ENCODE measurements around the gene GGA1. TPM values are rescaled to one million over a fixed set of nuclear protein-coding genes. Genes with fewer than 3 reads are reported as not detected.
"Not testable (repeated sequence)": the region's sequence is repeated elsewhere in the genome, so short reads cannot be mapped to it uniquely, and the experiment has no call there.

Gene GGA1
- total RNA-seq, 1 donor from 2014 or later: 28.4 TPM

DNA sequence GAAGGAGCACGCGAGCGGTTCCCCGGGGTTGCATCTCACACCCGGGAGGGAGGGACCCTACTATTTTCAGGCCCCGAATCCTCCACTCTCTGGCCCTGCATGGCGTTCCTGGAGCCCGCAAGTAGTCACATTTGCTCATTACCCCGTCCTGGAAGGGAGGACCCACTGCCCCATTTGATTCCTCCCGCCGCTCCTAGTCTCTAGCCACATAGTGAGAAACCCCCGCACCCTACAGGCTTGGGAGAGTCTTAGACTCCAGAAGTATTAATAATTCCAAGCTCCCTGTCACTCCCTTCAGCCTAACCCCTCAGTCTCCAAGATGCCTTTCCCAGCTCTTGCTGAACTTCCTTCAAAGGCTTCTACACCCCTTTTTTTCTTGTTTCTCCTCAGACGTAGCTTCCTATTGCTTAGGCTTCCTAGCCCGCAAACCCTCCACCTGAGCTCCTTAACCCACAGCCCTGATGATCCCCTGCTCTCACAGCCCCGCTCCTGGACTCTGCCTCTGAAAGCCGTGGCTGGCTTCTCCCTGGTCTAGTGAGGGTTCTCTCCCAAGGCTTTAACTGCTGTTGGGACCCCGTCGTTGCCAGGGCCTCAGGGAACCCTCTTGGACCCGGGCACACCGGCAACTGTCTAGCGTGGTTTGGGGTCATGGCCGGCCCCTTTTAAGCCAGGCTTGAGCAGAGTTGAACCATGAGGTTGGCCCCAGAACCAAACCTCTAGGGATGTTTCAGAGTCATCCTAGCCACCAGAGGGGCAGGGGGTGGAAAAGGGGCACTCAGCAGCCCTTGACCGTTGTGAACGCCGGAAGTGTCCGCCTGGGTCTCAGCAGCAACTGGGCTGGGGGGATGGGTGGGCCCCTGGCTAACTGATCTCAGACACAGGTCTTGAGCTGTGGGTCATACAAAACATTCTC lies 862 bp downstream of the GGA1 start:
- ATAC-seq: no peak

DNA sequence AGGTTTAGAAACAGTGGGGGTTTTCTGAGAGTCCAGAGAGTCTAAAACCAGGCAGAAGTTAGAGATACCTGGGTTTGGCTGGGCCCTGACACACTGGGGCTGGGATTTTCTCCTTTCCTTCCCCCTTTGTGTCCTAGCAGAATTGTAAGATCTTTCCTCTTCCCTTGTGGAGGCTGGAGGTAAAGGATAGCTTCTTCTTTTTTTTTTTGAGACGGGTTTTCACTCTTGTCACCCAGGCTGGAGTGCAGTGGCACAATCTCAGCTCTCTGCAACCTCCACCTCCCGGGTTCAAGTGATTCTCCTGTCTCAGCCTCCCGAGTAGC lies 1.5 kb downstream of the GGA1 start:
- ATAC-seq: not testable (repeated sequence)

DNA sequence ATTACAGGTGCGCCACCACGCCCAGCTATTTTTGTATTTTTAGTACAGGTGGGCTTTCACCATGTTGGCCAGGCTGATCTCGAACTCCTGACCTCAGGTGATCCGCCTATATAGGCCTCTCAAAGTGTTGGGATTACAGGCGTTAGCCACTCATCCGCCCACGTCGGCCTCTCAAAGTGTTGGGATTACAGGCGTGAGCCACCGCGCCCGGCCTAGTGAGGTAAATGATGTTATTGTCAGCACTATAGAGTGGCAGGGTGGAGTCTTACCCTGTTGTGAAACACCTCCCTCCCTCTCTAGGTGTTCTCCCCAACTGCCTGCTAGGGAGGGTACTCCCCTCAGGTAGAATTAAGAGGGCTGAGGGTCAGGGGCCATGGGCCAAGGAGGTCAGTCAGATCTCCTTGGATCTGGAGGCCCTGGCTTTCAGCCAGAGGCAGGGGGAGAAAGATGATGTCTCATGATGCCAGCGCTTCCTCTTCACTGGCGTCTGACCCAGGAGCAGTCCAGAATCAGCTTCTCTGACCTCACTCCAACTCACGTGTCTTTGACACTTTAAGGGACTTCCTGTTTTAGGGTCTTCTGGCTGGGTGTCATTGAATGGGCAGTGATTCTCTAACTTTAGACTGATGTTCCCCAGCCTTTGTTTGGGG lies 2.0 kb downstream of the GGA1 start:
- peak; percentile 39 for ATAC-seq

DNA sequence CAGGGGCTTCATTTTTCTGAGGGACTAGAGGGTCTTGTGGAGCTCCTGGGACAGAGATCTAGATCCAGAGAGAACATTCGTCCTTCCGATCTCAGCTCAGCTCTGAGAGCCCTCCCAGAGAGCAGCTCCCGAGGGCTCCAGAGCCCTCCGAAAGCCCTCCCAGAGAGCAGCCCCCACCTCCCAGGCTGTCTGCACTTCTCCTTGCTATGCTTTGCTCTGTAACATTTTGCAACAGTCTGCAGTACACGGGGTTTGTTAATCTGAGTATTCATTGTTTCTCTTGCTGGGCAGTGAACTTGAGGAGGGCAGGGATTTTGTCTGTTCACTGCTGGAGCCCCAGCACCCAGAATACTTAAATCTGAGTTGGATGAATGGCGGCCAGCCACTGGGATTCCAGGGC lies 2.6 kb downstream of the GGA1 start:
- ATAC-seq: no peak

DNA sequence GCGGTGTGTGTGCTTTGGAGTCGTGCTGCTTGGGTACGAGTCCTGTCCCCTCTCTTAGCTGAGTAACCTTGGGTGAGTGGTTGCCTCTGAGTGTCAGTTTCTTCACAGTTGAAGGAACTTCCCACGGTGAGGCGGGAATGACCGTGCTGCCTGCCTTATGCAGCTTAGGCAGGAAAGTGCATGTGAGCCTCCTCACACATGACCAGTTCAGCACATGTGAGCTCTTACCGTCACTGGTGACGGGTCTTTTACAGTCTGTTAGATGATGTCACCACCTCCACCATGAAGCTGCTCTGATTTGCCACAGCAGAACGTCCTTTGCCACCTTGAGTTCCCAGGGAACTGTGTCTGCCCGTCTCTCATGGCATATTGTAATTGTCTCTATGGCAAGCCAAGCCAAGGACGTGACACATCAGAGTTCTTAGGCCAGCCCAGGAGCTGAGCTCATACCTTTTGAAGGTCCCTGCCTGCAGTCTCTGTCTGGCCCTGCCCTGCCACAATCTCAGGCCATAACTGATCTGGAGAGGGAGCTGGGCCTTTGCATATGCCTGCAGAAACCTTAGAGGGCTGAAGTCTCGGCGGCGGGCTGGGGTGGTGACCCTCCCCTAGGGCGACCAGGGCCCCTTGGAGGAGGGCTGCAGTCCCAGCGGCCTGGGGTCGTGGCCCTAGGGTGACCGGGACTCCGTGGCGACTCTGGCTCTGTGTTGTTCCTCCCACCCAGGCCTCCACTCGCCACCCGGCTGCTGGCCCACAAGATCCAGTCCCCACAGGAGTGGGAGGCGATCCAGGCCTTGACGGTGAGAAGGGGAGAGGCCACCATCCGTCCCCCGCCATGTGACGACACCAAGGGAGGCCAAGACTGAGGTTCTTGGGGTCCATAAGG lies 7.8 kb downstream of the GGA1 start:
- peak; percentile 14 for ATAC-seq

DNA sequence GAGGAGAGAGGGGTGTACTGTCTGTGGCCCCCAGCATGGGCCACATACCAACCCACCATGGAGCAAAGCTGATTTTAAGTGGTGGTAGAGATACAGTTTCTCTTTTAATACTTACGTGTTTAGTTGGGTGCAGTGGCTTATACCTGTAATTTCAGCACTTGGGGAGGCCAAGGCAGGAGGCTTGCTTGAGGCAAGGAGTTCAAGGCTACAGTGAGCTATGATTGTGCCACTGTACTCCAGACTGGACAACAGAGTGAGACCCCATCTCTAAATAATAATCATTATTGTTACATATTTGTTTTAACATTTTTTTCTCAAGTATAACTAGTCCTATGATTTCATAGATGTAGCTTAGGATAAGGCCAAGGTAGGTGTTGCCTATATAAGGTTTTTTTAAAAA lies 8.8 kb downstream of the GGA1 start:
- ATAC-seq: no peak

DNA sequence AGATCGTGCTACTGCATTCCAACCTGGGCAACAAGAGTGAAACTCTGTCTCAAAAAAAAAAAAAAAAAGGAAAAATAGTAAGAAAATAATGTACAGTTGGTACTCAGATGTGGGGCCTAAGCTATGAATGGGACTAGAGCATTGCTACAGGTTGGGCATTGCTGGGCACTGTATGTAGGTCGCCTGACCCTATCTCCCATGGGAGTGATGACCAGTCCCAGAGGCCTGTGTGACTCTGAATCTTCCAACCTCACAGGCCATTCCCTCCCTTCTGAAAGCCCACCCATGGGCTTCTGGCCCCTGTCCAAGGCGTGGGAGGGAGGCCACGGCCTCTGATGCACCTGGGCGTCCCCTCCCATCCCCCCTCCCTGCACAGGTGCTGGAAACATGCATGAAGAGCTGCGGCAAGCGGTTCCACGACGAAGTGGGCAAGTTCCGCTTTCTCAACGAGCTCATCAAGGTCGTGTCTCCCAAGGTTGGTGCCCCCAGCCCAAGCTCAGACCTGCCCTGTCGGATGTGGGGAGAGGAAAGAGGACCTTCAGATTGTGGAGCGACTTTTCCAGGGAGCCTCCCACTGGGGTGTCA lies 9.5 kb downstream of the GGA1 start:
- no peak for ATAC-seq

DNA sequence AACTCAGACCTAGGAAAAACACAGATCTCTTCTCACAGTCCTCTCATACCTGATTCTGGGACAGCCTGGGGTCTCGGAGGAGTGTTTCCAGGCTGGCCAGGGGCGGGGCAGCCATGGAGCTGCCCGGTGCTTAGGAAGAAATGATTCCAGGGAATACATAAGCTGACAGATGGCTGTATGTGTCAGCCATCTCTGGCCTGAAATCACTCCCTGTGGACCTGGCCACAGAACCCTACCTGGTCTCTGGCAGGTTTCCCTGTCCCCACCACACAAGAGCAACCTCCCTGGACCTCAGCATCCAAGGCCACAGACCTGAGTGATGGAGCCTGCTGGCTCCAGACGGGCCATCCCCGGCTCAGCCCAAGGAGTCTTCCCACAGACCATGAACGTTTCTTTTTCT lies 10.0 kb downstream of the GGA1 start:
- ATAC-seq: no peak

DNA sequence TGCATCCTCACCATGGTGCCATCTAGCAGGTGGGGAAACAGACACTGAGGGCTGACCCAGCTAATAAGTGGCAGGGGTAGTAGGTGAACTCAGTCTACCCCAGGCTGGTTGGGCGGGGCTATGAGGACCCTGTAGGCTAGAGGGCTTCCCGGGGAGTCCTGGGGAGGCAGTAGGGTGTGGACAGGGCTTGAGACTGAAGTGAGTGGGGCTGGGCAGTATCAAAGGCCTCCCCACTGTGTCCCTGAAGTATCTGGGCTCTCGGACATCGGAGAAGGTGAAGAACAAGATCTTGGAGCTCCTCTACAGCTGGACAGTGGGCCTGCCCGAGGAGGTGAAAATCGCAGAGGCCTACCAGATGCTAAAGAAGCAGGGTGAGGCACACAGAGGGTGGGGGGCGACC lies 11.4 kb downstream of the GGA1 start:
- no peak for ATAC-seq

DNA sequence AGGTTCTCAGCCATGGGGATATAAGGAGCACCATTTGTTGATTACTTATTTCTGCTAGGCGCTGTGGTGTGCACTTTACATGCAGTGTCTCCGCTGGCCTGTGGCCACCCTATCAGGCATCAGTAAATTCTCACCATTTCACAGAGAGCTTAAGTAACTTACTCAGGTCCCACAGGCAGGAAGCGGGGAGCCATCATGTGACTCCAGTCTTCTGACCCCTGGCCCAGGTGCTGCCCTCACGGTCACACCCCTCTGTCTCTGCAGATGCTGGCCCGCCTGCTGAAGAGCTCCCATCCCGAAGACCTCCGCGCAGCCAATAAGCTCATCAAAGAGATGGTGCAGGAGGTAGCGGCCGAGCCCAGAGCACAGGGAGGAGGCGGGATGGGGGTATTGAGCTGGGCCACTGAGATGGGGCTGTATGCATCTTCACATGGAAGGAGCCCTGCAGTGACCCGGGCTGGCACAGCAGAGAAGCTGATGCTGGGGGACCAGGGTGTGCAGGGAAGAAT lies 12.8 kb downstream of the GGA1 start:
- ATAC-seq: no peak

DNA sequence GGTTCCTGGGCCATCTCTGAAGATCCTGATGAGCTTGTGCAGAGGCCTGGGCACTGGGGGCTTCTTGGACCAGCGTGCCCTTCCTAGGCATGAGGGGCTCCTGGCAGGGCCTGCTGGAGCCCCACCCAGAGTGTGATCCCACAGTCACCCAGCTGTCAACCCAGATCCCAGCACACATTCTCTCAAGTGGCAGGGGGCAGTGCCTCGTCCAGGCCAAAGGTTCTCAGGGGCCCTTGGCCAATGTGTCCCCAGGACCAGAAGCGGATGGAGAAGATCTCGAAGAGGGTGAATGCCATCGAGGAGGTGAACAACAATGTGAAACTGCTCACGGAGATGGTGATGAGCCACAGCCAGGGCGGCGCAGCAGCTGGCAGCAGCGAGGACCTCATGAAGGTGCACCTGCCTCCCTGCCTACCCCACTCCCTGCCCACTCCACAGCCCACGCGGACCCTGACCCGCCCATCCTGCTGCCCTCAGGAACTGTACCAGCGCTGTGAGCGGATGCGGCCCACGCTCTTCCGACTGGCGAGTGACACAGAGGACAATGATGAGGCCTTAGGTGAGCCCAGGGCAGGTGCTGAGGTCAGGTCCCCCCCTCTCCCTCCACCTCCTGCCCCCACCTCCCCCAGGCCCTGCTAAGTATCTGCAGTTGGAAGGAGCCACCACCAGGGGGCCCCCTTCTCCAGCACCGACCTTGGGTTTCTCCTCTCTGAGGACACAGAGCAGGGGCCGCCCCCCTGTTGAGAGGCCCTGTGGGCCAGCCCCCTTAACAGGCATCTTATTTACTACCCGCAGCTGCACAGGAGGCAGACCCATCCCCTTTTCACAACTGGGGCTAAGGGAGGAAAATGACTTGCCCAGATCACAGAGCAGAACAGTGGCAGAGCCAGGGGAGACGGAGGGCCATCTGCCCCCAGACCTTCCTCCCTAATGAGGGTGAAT lies 14.7 kb downstream of the GGA1 start:
- ATAC-seq: peak; percentile 56

DNA sequence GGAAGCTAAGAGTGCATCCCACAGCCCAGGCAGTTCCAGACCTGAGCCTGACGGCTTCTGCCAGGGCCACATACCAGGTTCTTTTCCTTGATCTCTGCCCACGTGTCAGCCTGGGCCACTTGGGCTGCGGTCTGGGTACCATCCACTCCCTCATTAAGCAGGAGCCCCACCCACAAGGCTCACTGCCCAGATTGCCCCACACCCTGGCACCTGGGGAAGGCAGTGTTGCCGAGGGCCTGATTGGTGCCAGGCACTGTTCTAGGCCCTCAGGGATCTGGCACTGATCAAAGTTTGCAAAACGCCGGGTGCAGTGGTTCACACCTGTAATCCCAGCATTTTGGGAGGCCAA lies 15.4 kb downstream of the GGA1 start:
- ATAC-seq: peak; percentile 76

DNA sequence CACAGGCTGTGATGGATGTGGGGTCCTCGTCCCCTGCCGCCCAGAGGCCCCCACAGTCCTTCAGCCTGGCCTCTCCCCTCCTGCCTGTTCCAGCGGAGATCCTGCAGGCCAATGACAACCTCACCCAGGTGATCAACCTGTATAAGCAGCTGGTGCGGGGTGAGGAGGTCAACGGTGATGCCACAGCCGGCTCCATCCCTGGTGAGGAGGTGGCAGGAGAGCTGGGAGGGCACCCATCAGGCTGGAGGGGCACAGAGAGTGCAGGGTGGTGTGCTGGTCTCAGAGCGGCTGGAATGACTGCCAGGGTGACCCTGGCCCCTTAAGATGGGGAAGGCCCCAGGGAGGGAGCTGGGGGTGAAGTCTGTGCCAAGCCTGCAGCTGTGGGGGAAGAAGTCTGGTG lies 16.2 kb downstream of the GGA1 start:
- no peak for ATAC-seq

DNA sequence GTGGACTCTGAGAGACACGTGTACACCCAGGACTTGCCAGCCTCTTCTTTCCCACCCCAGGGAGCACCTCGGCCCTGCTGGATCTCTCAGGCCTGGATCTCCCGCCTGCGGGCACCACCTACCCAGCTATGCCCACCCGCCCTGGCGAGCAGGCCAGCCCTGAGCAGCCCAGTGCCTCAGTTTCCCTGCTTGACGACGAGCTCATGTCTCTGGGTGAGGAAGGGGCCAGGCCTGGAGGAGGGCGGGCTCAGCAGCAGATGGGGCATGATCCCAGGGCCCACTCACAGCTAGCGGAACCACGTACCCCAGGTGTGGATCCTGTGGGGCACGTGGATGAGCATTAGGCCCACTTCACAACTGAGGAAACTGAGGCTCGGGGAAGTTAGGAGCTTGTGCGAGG lies 17.1 kb downstream of the GGA1 start:
- peak; percentile 0 for ATAC-seq

DNA sequence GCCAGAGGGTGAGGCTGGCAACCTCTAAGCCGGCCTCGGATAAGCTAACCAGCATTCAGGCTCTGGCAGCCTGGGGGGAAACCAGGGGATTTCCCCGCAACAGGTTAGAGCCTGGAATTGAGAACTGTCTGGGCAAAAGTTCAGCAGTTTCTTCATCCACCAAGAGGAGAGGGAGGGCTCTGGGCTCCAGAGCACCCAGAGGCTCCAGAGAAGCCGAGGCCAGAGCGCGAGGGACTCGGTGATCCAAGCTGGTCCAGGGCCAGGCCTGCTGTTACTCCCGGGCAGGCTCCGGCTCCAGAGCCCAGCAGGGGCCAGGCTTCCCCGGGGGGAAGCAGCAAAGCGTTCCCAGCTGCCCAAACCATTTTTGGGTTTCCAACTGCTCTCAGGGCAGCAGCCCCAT lies 17.5 kb downstream of the GGA1 start:
- peak; percentile 34 for ATAC-seq

DNA sequence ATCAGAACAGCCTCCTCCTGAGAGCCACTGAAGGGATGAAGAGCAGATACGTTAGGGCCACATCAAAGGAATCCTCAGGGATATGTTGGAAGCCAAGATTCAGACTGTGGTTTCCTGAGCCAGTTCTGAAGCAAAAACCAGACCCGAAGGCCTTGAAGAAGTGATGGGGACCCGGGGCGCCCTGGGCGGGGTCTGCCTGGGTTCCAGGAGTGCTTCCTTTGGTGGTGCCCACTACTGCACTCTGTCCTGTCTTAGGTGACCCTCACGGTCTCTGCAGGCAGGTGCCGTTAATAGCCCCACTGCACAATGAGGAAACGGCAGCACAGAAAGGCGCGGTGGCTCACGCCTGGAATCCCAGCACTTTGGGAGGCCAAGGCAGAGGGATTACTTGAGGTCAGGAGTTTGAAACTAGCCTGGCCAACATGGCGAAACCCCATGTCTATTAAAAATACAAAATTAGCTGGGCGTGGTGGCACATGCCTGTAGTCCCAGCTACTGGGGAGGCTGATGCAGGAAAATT lies 18.0 kb downstream of the GGA1 start:
- no peak for ATAC-seq

DNA sequence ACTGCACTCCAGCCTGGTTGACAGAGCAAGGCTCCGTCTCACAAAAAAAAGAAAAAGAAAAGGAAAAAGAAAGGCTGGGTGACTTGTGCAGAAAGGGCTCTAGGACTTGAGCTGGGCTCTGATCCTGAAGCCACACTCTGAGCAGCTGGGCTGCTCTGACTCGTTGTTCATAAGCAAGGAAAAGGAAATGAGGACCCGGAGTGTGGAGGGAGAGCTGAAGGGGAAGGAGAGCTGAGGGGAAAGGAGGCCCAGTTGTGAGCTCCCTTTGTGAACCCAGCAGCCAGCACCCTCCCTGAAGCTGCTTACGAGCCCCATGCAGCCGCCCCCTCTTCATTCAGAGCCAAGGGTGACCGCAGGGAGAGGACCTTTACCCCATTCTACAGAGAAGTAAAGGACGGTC lies 18.5 kb downstream of the GGA1 start:
- no peak for ATAC-seq

DNA sequence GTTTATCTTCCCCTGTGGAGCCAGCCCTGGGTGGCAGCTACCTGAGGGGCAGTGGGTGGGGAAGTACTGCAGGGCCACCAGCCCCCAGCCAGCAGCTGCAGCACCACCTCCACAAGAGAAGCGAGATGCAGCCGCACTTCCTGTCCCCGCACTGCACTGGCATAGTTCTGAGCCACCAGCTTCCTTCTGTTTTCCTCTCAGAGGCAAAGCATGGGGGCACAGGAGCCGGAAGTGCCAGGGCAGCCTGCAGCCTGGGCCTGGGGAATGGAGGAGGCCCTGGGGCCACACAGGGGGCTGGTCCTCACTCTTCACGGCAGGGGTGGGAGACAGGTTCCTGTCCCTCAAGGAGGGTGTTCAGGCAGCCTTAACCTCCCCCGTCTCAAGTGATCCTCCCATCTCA lies 18.9 kb downstream of the GGA1 start:
- ATAC-seq: no peak

DNA sequence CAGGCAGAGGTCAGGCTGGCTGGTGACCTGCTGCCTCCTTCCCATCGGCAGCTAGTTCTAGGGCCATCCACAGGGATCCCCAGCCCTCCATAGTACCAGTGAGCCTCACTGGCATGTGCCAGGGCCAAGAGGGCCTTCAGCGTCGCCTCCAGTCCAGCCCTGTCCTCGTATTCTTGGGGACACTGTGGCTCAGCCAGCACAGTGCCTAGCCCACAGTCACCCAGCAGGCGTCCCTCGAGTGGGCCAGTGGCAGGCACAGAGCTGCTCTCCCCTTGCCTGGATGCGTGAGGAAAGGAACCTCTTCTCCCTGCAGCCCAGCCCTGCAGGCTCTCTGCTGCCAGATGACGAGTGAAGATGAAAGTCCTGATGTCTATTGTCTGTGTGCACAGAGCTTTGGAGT lies 20.2 kb downstream of the GGA1 start:
- ATAC-seq: no peak

DNA sequence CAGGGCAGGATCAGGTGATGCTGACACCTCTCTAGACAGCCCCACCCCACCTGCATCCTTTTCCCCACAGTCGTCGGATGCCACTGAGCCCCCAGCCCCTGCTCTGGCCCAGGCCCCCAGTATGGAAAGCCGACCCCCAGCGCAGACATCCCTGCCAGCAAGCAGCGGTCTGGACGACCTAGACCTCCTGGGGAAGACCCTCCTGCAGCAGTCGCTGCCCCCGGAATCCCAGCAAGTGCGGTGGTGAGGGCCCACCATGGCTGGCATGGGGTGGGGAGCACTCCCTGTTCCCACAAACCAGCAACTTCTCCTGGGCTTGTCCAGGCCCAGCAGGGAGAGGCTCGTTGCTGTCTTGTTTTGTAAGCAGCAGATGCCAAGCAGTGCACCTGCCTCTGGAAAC lies 21.3 kb downstream of the GGA1 start:
- ATAC-seq: no peak

DNA sequence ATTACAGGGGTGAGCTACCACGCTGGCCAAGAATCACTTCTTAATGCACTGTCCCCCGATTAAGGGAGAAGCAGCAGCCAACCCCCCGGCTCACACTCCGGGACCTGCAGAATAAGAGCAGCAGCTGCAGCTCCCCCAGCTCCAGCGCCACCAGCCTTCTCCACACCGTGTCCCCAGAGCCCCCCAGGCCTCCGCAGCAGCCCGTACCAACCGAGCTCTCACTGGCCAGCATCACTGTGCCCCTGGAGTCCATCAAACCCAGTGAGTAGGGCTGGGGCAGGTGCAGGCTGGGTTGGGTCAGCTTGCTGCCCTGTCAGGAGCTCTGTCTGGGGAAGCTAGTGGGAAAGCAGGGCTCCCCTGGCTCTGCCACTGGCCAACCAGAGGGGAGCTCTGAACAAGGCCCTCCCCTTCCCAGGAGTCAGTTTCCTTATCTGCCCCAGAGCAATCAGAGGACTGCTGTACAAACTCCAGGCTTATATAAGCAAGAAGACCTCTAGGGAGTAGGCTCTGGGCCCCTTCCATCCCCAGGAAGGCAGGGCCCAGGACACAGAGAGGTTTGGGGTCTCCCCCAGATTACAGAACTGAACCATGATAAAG lies 22.3 kb downstream of the GGA1 start:
- no peak for ATAC-seq

Measured in esophagus mucosa (tissue), 1 donor.